Stimulated activated CD4-positive, alpha-beta T cell treated with anti-CD3 and anti-CD28 coated beads, Interleukin-15, amount 100 ng/mL, for 24 hours (primary cell): Measurements from ENCODE around the gene FLNA.

Experiments used
- DNase-seq: peaks from one replicate; pipeline ENCODE4 v3.0.0-alpha.2; 2020

FLNA gene

GRCh38 chrX:154376774-154377173, 2.3 kb upstream of the FLNA start:
- no peak for DNase-seq

- no peak for DNase-seq
Measured at GRCh38 chrX:154375156-154375504, 696 bp upstream of the FLNA start.

GRCh38 chrX:154373340-154374306, 811 bp downstream of the FLNA start:
- peak; percentile 42 for DNase-seq

GRCh38 chrX:154372612-154373022, 1.8 kb downstream of the FLNA start:
- DNase-seq = peak; percentile 57

- no peak for DNase-seq
Measured at GRCh38 chrX:154371789-154372300, 2.6 kb downstream of the FLNA start.

- DNase-seq = peak; percentile 93
Measured at GRCh38 chrX:154371017-154371788, 3.2 kb downstream of the FLNA start.

- DNase-seq = peak; percentile 40
Measured at GRCh38 chrX:154370300-154371016, 4.0 kb downstream of the FLNA start.

GRCh38 chrX:154369449-154370299, 4.8 kb downstream of the FLNA start:
- DNase-seq = peak; percentile 74

GRCh38 chrX:154368630-154369448, 5.6 kb downstream of the FLNA start:
- DNase-seq = peak; percentile 95

- no peak for DNase-seq
Measured at GRCh38 chrX:154367474-154368308, 6.7 kb downstream of the FLNA start.

GRCh38 chrX:154366666-154367055, 7.8 kb downstream of the FLNA start:
- DNase-seq = no peak

GRCh38 chrX:154365997-154366665, 8.3 kb downstream of the FLNA start:
- DNase-seq = no peak

GRCh38 chrX:154365052-154365600, 9.3 kb downstream of the FLNA start:
- no peak for DNase-seq

- no peak for DNase-seq
Measured at GRCh38 chrX:154363706-154364439, 10.6 kb downstream of the FLNA start.

- DNase-seq = no peak
Measured at GRCh38 chrX:154362085-154362742, 12.2 kb downstream of the FLNA start.

- no peak for DNase-seq
Measured at GRCh38 chrX:154360155-154360713, 14.2 kb downstream of the FLNA start.

GRCh38 chrX:154359362-154360154, 14.9 kb downstream of the FLNA start:
- no peak for DNase-seq
